Measurements from ENCODE around the gene PRAMEF11.

DNA sequence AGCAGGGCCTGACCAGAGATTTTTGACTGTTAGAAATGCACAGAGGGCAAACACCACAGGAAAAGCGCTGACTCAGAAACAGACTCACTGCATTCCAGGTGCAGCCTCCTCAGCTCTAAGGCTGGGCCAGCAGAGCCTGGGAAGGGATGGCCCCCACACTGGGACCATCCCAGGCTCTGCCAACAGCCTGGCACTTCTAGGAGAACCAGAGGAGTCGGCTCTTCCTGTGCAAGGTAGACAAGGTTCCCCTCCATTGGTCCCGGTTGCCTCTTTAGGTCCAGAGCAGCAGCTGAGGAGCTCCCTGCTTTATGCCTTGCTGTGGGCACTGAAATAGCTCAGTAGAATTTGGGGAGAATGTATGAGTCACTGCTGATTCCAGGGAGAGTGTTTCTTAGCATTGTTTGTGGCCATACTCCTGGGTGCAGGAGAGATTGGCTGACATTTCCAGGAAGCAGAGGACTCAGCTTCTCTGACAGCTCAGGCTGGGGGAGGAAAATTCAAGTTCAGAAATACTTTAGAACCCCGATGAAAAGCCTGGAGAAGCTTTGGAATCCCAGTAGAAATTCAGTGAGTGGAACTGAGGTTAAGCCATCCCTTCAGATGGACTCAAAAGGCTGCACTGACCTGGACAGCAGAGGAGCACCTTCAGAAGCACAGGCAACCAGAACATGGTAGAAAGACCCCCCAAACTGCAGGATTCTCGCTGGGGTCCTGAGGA is 20.4 kb downstream of the PRAMEF11 start:
- TF ChIP-seq ARNT (IDR thresholded peaks at IDR 0.05) (no peak), CTBP1 (IDR thresholded peaks at IDR 0.05; ENCODE audit: borderline replicate concordance) (no peak), FOXA1 (IDR thresholded peaks at IDR 0.05) (no peak), FOXK2 (IDR thresholded peaks at IDR 0.05) (no peak), BHLHE40 (IDR thresholded peaks at IDR 0.05; ENCODE audit: borderline replicate concordance) (no peak)
- TF ChIP-seq, protein P1, sequence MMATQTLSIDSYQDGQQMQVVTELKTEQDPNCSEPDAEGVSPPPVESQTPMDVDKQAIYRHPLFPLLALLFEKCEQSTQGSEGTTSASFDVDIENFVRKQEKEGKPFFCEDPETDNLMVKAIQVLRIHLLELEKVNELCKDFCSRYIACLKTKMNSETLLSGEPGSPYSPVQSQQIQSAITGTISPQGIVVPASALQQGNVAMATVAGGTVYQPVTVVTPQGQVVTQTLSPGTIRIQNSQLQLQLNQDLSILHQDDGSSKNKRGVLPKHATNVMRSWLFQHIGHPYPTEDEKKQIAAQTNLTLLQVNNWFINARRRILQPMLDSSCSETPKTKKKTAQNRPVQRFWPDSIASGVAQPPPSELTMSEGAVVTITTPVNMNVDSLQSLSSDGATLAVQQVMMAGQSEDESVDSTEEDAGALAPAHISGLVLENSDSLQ (IDR thresholded peaks at IDR 0.05): no peak

Measured in HEK293T (cell line).